ENCODE measurements around the gene UBASH3B. TPM values are rescaled to one million over a fixed set of nuclear protein-coding genes. Genes with fewer than 3 reads are reported as not detected.

Gene UBASH3B
- total and polyA plus RNA-seq, 2 of the 13 experiments (the other 11 are each of a cell fraction or from before 2014, with no cell fraction given), result 4.4 to 7.6 TPM

- ChIA-PET CTCF (ENCODE audit: low intra/inter-chr PET ratio, low total read pairs) (no interaction called here), POLR2A (no interaction called here)
- no peak overlapping the region for H3K27ac ChIP-seq (ENCODE audit: extremely low read length, insufficient read depth, low read length)
- H3K27me3 ChIP-seq (ENCODE audit: control insufficient read depth in 1 of 2, insufficient read depth in 2 of 2, low read length in 2 of 2), result no peaks in the 10 kb centered on the region
- no TSS peak for BruUV-seq (replicated peaks)
- H3K4me3 ChIP-seq (replicated peaks in 1 of 3; ENCODE audit: insufficient read depth in 1 of 3, low read depth in 2 of 3, low read length in 3 of 3), result no peak overlapping the region
- in situ Hi-C loops (cut with HindIII; ENCODE audit: extremely low pct_ligation_motif_present, low pct_unique_long_range_greater_than_20kb), result no loop called here
- peaks cover 3 to 11% of the 10 kb centered on the region in 2 experiments; a peak in 4 of 5 replicates for H3K36me3 ChIP-seq (replicated peaks in 1 of 2; ENCODE audit: control insufficient read depth in 1 of 2, insufficient read depth in 2 of 2, low read length in 2 of 2)
- no peaks in the 10 kb centered on the region for H3K79me2 ChIP-seq (ENCODE audit: insufficient read depth, low read length)
- H3K4me2 ChIP-seq (ENCODE audit: low read depth, low read length), result no peak overlapping the region
- no peak overlapping the region for H2AFZ ChIP-seq (ENCODE audit: low read length)
- no peak overlapping the region for H3K9ac ChIP-seq (ENCODE audit: insufficient read depth, low read depth, low read length)
- no peaks in the 10 kb centered on the region; the same call in 1 of the 2 replicates for H4K20me1 ChIP-seq (ENCODE audit: insufficient read depth, low read length)
- DNase-seq (ENCODE audit: low spot score) (no peak), ATAC-seq (no peak), FAIRE-seq (no peak)
- TF ChIP-seq CCAR2 (optimal IDR thresholded peaks at IDR 0.05; ENCODE audit: low read depth, low read length) (no peak), ZNF629 (CRISPR knock-in tag; conservative IDR thresholded peaks at IDR 0.05) (0 out of 2 replicates have a peak, but pooled peaks have one; percentile 8), MTERF4 (CRISPR knock-in tag; IDR thresholded peaks at IDR 0.05) (no peak), MXD3 (CRISPR knock-in tag; IDR thresholded peaks at IDR 0.05) (no peak)
- H3K9me3 ChIP-seq (ENCODE audit: low read length), result no peaks in the 10 kb centered on the region
- 94% methylated on average over 2 of the region's 2 CpGs for WGBS (ENCODE audit: low lambda C conversion rate)
- intact Hi-C loops (cut with micrococcal nuclease; ENCODE audit: unreplicated experiment), result no loop called here
- no peaks in the 10 kb centered on the region for H3K4me1 ChIP-seq (ENCODE audit: insufficient read depth, low read length)
Measured at GRCh38 chr11:122791411-122791810, 135.9 kb downstream of the UBASH3B start.

- TF ChIP-seq ZNF335 (CRISPR knock-in tag; IDR thresholded peaks at IDR 0.05), result no peak
- TF ChIP-seq SNAI1 (CRISPR knock-in tag; IDR thresholded peaks at IDR 0.05; ENCODE audit: borderline replicate concordance), result no peak
- no peak for TF ChIP-seq ZNF703 (CRISPR knock-in tag; IDR thresholded peaks at IDR 0.05; ENCODE audit: borderline replicate concordance)
- no peak for TF ChIP-seq ZNF891 (CRISPR knock-in tag; IDR thresholded peaks at IDR 0.05)
- TF ChIP-seq GRHL1 (CRISPR knock-in tag; conservative IDR thresholded peaks at IDR 0.05), result no peak
- no peak for TF ChIP-seq MLLT10 (CRISPR knock-in tag; IDR thresholded peaks at IDR 0.05)
- no peak for TF ChIP-seq NFATC3 (CRISPR knock-in tag; IDR thresholded peaks at IDR 0.05)
- TF ChIP-seq ZFP36 (IDR thresholded peaks at IDR 0.05; ENCODE audit: borderline replicate concordance, low read depth, low read length, partially characterized antibody), result no peak
- TF ChIP-seq ZNF724P (CRISPR knock-in tag; IDR thresholded peaks at IDR 0.05; ENCODE audit: borderline replicate concordance), result no peak
- TF ChIP-seq ZNF709 (CRISPR knock-in tag; IDR thresholded peaks at IDR 0.05), result no peak
- no peak for TF ChIP-seq ZNF567 (CRISPR knock-in tag; IDR thresholded peaks at IDR 0.05; ENCODE audit: borderline replicate concordance)
- no peak for TF ChIP-seq WIZ (CRISPR knock-in tag; IDR thresholded peaks at IDR 0.05)
- POLR2A ChIA-PET, result no interaction called here
Measured at GRCh38 chr11:122791836-122792235, 136.3 kb downstream of the UBASH3B start.

More at GRCh38 chr11:122791836-122792235, 136.3 kb downstream of the UBASH3B start:
- no peaks in the 10 kb centered on the region for H3K79me2 ChIP-seq (ENCODE audit: insufficient read depth, low read length)
- peaks cover 2 to 15% of the 10 kb centered on the region in 2 experiments; a peak in 4 of 5 replicates for H3K36me3 ChIP-seq (replicated peaks in 1 of 2; ENCODE audit: control insufficient read depth in 1 of 2, insufficient read depth in 2 of 2, low read length in 2 of 2)
- no TSS peak for BruUV-seq (replicated peaks)
- WGBS (ENCODE audit: low lambda C conversion rate), result 81% methylated on average over 5 of the region's 8 CpGs
- intact Hi-C loops (cut with micrococcal nuclease; ENCODE audit: unreplicated experiment) (no loop called here), in situ Hi-C loops (cut with HindIII; ENCODE audit: extremely low pct_ligation_motif_present, low pct_unique_long_range_greater_than_20kb) (no loop called here)
- FAIRE-seq (no peak), ATAC-seq (no peak), DNase-seq (ENCODE audit: low spot score) (no peak)
- H3K4me2 ChIP-seq (ENCODE audit: low read depth, low read length), result no peak overlapping the region
- H3K27ac ChIP-seq (ENCODE audit: extremely low read length, insufficient read depth, low read length), result no peak overlapping the region
- H2AFZ ChIP-seq (ENCODE audit: low read length), result no peak overlapping the region
- H3K27me3 ChIP-seq (ENCODE audit: control insufficient read depth in 1 of 2, insufficient read depth in 2 of 2, low read length in 2 of 2), result no peaks in the 10 kb centered on the region
- CTCF ChIA-PET (ENCODE audit: low intra/inter-chr PET ratio, low total read pairs), result no interaction called here
- H3K4me1 ChIP-seq (ENCODE audit: insufficient read depth, low read length), result no peaks in the 10 kb centered on the region
- H4K20me1 ChIP-seq (ENCODE audit: insufficient read depth, low read length), result no peaks in the 10 kb centered on the region; the same call in 1 of the 2 replicates
- H3K9me3 ChIP-seq (ENCODE audit: low read length), result no peaks in the 10 kb centered on the region
- H3K9ac ChIP-seq (ENCODE audit: insufficient read depth, low read depth, low read length), result no peak overlapping the region
- no peak overlapping the region for H3K4me3 ChIP-seq (replicated peaks in 1 of 3; ENCODE audit: insufficient read depth in 1 of 3, low read depth in 2 of 3, low read length in 3 of 3)

Data from HepG2 (cell line).